Activated T-cell treated with anti-CD3 and anti-CD28 coated beads for 24 hours (primary cell): ENCODE data around the gene PIK3R3.

Experiments used
- DNase-seq: peaks from one replicate; pipeline ENCODE4 v3.0.0-alpha.2; 2020; ENCODE audit warnings: low read depth

PIK3R3 gene

GRCh38 chr1:46026531-46026930, 105.9 kb downstream of the PIK3R3 start:
- DNase-seq: no peak

DNA sequence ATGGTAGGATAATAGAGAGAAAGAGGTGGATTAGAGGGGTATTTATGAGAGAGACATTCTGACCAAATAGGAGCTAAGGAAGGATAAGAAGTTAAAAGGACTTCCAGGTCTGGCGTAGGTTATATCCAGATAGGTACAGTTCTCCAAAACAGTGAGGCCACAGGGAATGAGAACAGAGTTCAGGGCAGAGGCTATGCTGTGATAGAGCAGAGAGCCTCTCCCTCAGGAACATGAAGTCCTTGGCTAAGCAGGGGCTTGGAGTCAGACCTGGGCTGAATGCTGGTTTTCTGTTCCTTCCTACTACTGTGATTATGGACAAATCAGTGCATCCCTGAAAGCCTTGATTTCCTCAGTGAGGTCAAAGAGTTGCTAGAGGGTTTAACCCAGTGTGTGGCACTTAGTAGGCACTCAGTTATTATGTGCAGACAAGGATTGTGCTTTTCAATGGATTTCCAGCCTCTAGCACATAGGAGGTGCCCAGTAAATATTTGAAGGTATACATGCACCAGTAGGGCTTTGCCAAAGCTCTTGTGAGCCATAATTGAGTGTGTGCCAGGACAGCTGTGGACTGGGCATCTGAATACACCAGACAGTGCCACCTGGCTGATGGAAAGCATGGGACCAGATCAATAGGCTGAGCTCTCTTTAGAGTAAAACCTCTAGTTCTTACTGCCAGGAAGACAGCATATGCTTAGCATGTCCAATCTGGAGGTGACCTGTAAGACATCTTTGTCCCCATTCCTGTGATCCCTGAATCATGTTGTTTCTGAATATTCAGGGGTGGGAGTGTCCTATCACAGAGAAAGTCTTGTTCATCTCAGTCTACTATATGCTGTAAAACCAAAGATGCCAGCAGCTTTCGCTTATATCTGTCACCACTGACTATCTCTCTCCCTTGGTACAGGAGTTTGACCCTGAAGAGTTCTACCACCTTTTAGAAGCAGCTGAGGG, 111.1 kb downstream of the PIK3R3 start:
- DNase-seq: no peak

DNA sequence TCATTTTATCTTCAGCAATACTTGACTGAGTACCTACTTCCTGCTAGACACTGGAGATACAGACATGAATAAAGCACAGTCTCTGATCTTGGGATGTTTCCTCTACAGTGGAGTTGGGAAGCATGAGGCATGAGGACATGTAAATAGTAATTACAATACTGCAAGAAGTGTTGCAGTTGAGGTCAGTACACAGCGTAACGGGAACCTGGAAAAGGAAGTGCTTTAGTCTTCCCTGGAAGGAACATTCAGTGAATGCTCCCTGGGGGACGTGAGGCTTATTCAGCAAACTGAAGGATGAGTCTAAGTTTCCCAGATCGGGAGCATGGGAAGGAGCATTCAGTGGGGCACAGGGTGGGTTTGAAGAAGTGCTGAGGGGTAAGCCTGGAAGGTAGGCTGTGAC, 112.4 kb downstream of the PIK3R3 start:
- DNase-seq: no peak

GRCh38 chr1:46019348-46019747, 113.1 kb downstream of the PIK3R3 start:
- DNase-seq: no peak

- DNase-seq: no peak
Observed at GRCh38 chr1:46017876-46018503, 114.4 kb downstream of the PIK3R3 start.

DNA sequence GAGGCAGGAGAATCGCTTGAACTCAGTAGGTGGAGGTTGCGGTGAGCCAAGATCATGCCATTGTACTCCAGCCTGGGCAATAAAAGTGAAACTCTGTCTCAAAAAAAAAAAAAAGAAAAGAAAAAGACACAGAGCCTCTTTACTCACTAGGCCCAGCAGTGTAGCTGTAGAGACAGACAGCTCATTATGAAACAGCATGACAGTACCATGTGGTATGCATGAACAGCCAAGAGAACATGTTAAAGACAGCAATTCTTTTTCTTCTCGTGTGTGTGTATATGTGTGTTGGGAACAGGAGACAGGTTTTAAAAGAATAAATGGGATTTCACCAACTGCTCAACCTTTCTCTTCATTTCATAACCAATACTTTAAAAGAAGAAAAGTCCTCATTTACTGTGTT, 118.8 kb downstream of the PIK3R3 start:
- DNase-seq: no peak

DNA sequence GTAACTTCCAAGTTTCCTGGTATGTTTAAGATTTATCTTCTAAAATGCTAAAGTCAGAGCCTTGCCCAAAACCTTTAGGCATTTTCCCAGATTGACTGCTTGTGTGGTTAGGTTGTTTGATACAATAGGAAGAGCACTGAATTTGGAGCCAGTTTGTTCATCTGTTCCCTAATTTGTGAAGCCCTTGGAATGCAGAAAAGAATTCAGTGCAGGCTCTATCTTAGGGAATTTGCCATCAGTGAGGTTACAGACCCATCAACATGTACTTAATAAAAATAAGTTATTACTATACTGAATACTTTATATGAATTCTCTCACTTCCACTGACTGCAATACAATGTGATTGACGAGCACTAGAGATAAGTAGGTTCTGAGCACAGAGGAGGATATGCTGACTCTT, 120.2 kb downstream of the PIK3R3 start:
- DNase-seq: no peak

- DNase-seq: no peak
Observed at GRCh38 chr1:46011121-46011695, 121.2 kb downstream of the PIK3R3 start.

DNA sequence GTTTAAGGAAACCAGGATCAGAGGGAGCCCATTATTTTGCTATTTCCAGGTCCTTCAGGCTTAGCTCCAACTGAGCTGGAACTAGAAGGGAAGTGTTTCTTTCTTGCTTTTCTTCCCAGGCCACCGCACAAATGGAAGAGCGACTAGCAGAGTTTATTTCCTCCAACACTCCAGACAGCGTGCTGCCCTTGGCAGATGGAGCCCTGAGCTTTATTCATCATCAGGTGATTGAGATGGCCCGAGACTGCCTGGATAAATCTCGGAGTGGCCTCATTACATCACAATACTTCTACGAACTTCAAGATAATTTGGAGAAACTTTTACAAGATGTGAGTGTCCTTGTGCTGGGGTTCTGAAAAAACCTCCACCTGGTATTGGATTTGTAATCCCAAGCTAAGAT, 121.8 kb downstream of the PIK3R3 start:
- no peak for DNase-seq

DNA sequence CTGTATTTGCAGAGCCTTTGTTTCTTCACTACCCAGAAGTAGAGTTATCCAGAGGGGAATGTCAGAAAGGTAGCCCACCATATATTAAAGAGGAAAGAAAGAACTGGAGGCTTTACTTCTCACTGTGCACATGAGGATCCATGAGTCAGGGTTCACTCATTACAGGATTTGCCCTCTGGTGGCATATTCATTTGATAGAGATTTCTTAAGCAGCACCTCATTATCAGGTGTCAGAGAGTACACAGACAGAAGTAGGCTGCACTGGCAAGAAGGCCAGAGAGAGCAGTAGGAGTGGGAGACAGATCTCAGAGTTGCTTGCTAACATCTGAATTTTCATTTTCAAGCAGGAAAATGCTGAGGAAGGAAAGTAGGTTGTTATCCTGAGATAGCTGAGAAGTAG, 123.8 kb downstream of the PIK3R3 start:
- no peak for DNase-seq

- no peak for DNase-seq
Observed at GRCh38 chr1:46005594-46005993, 126.8 kb downstream of the PIK3R3 start.

GRCh38 chr1:46004492-46004891, 127.9 kb downstream of the PIK3R3 start:
- DNase-seq: no peak

DNA sequence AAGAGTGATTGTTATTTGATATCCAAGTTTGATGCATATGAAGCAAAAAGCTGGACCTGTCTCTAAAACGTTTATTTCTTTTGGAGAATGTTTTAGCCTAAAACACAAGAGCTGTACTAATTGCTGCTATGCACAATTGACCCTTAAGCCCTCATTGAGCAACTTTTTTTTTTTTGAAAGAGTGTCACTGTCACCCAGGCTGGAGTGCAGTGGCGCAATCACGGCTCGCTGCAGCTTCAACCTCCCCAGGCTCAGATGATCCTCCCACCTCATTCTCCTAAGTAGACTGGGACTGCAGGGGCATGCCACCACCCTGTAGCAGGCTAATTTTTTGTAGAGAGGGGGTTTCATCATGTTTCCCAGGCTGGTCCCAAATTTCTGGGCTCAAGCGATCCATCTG, 129.1 kb downstream of the PIK3R3 start:
- DNase-seq: no peak

DNA sequence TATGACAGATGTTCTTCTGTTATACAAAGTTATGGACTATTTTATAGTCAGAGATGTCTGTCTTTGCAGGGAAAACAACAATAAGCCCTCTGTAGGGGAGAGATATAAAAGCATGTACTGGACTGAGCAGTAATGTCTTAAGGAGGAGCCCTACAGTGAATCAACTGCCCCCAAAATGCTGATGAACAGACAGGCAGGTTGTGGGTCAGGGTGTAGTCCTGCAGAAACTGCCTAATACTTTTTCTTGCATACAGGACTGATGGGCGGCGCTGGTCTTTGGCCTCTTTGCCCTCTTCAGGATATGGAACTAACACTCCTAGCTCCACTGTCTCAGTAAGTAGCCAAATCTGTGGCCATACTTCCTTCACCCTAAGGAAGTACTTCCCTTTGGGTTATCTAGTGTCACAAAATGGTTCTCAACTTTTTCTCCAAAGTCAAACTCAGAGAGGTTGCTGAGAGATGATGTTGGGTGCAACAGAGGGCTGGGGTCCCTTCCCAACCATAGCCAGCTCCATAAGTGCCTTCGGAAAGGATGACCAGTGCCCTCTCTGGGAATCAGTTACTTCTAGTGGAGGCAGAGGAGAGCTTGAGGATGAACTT, 129.8 kb downstream of the PIK3R3 start:
- no peak for DNase-seq

- no peak for DNase-seq
Observed at GRCh38 chr1:46001081-46001785, 131.2 kb downstream of the PIK3R3 start.

DNA sequence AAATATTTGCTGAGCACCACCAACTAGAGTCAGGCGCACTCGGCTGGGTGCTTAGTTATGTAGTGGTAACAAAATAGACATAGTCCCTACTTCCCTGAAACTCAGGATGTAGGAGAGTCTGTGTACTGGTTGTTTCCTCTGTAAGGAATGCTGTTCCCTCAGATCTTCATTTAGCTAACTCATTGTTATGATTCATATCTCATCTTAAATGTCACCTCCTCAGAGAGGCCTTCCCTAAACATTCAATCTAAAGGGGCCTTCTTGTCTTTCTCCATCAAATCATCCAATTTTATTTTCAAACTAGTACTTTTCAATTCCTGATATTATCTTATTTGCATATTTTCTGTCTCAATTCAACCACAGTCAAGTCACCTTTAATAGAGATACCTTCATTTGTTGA, 132.9 kb downstream of the PIK3R3 start:
- no peak for DNase-seq

GRCh38 chr1:45998020-45998617, 134.3 kb downstream of the PIK3R3 start:
- no peak for DNase-seq

DNA sequence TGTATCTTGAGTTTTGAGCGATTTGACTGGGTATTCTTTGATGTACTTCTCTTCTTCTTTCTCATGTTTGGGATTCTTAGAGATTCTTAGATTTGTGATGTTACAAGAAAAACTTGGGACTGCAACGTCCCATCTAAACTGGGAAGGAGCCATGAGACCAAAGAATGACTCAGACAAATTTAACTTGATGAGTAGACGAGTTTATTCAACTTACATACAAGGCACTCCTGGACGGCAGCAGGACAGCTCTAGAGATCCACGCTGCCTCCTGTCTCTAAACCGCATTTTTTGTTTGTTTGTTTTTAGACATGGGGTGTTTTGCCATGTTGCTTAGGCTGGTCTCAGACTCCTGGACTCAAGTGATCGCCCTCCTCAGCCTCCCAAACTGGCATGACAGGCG, 137.1 kb downstream of the PIK3R3 start:
- DNase-seq: no peak

DNA sequence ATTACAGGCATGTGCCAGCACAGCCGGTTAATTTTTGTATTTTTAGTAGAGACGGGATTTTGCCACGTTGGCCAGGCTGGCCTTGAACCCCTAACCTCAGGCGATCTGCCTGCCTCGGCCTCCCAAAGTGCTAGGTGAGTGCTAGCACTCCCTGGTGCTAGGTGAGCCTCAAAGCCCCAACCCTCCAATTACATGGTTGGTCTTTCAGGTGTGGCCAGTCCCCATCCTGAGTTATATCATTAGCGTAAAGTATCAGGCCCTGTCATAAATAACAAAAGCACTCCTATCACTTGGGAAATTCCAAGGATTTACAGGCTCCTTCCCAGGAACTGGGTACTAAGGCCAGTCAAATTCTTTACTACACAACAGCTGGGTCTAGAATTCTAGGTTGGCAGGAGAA, 138.0 kb downstream of the PIK3R3 start:
- DNase-seq: no peak
